Measurements from ENCODE around the gene TSPAN5.
A peak's percentile ranks its signal among the peaks of the same experiment; 100 is the strongest.
"Not testable (repeated sequence)": the region's sequence is repeated elsewhere in the genome, so short reads cannot be mapped to it uniquely, and the experiment has no call there.

The TSPAN5 gene

DNA sequence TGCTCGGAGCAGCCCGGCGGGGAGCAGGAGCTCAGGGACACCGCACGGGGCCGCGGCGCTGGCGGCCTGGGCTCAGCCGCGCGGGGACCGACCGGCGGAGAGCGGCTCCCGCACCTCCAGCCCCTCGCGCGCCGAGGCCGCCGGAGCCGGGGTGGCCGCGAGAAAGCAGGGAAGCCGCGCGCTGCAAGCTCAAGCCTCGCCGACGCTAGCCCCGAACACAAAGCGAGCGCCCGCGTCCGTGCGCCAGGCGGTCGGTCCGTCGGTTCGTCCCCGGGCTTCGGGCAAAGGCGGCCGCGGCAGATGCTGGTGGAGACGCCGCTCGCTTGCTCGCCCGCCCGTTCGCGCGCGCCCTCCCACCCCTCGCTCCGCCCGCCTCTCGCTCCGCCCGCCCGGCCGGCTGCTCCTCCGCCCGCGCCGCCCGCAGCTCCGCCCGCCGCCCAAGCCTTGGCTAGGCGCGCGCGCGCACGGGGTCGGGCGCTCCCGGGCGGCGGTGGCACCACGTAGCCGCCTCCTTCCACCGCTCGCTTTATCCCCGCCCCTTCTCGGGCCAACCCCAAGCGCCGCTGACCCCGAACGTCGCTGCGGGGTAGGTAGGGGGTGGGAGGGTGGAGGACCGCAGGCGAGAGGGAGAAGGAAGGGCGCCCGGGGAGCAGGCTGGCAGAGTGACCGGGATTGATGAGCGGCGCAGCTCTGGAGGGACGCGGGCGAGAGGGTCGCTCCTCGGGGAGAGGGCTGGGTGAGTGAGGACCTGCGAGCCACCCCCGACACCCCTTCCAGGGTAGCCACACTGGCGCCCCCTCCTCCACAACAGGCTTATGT, at the start of gene TSPAN5:
TSS of gene TSPAN5 (minus strand) at position 325 of the 819 bp plus-strand sequence.
- peak; percentile 60 to 71 for DNase-seq (ENCODE audit: low read depth in 2 of 2, low spot score in 1 of 2)

DNA sequence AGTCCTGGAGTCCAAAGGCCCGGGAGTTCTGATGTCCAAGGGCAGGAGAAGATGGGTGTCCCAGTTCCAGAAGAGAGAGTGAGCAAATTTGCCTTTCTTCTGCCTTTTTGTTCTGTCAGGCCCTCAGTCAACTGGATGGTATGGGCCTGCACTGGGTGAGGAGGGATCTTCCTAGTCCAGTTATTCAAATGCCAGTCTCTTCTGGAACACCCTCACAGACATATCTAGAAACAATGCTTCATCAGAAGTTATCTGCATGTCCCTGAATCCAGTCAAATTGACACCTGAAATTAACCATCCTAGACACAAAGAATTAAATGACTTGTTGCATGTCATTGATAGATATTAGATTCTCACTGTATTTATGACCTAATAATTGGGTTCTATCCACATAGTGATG, 48.5 kb upstream of the TSPAN5 start:
- DNase-seq (ENCODE audit: low read depth in 2 of 2, low spot score in 1 of 2), result no peak

- DNase-seq (ENCODE audit: low read depth in 2 of 2, low spot score in 1 of 2), result no peak
These were observed 47.9 kb upstream of the TSPAN5 start for GRCh38 chr4:98706200-98706813.

GRCh38 chr4:98705586-98705985, 47.2 kb upstream of the TSPAN5 start:
- not testable (repeated sequence) for DNase-seq (ENCODE audit: low read depth in 2 of 2, low spot score in 1 of 2)

DNA sequence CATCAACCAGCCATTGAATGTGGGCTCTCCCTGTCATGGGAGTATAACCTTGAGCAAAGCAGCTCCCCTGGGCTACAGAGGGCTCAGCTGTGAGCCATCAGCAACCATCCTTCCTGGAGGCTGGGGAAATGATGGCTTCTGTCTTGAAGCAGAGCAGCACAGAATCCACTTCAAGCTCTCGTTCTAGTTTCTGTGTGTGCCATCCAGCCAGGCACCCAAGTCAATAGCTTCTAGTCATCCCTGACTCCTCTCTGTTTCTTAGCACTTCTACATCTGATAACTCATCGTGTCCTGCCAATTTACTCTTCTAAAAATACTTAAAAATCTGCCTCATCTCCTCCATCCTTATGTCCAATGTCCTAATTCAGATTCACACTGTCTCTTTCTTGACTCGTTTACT, 42.2 kb upstream of the TSPAN5 start:
- DNase-seq (ENCODE audit: low read depth in 2 of 2, low spot score in 1 of 2), result no peak

DNA sequence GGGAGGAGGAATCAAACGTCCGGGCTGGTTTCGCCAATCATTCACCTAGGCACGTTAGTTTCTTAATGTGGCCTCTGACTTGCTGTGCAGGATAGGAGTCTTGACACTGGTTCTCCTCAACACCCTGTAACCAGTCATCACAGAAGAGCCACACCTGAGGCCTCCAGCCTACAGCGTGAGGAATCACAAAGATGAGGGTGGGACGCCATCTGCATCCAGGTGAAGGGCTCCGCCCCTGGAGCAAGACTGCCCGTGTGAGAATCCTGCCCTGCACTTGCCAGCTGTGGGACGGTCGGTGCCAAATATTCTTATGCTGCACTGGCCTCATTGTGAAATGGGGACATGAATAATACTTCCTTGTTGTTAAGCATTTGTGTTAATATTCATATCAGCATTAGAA, 35.7 kb upstream of the TSPAN5 start:
- no peak for DNase-seq (ENCODE audit: low read depth in 2 of 2, low spot score in 1 of 2)

DNA sequence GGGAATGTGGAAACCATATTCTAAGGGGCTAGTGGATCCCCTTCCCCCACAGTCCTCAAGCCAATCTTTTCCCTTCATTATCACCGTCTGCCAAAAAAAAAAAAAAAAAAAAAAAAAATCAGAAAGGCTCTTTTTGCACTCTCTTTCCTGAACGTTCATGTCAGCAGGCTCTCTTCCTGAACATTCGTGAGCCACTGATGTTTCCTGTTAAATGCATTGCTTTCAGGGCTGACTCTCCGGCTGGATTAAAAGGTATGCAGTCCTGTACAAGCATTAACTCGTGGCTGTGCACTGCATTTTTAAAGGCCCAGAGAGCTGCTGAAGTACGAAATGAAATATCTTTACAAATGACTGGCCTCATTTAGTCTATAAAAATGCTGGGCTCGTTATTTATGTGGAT, 34.0 kb upstream of the TSPAN5 start:
- DNase-seq (ENCODE audit: low read depth in 2 of 2, low spot score in 1 of 2), result no peak

- DNase-seq (ENCODE audit: low read depth in 2 of 2, low spot score in 1 of 2), result no peak
These were observed 33.2 kb upstream of the TSPAN5 start for GRCh38 chr4:98691588-98691987.

DNA sequence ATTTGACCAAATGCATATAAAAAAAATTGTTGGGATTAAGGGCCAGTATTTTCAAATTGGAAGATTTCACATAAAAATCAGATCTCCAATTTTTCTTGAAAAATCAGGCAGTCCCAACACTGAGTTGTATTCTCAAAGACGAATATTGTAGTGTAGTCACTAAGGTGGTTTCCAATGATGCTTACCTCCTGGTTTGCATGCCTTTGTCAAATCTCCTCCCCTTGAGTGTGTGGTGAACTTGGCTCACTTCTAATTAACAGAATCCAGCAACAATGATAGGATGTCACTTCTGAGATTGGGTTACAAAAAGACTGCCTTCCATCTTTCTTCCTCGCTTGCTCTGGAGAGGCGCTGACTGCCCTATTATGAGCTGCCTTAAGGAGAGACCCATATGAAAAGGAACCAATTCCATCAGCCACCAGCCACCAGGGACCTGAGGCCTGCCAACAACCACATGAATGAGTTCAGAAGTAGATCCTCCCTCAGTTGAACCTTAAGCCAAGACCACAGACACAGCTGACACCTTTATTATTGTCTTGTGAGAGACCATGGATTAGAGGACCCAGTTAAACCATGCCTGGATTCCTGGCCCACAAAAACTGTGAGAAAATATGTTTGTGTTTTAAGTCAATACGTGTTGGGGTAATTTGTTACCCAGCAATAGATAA, 31.2 kb upstream of the TSPAN5 start:
- no peak for DNase-seq (ENCODE audit: low read depth in 2 of 2, low spot score in 1 of 2)

- no peak for DNase-seq (ENCODE audit: low read depth in 2 of 2, low spot score in 1 of 2)
These were observed 30.2 kb upstream of the TSPAN5 start for GRCh38 chr4:98688411-98689290.

GRCh38 chr4:98687876-98688275, 29.5 kb upstream of the TSPAN5 start:
- no peak for DNase-seq (ENCODE audit: low read depth in 2 of 2, low spot score in 1 of 2)

DNA sequence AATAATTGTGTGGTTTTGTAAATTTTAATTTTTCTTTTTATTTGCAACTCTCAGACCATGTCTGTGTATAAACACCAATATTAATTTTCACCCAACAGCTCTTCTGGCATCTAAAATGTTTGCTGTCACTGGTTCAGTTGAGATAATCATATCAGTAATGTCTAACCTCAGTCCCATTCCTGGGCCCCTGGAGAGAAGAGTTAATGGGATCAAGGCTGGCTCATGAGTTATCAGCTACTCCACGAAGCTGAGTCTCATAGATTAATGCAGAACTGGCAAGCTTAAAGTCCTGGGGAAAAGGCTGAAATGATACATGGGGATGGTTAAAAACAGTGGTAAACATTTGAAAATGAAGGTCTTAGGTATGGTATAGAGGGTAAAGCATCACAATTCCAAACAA, 28.4 kb upstream of the TSPAN5 start:
- no peak for DNase-seq (ENCODE audit: low read depth in 2 of 2, low spot score in 1 of 2)

- no peak for DNase-seq (ENCODE audit: low read depth in 2 of 2, low spot score in 1 of 2)
These were observed 27.8 kb upstream of the TSPAN5 start for GRCh38 chr4:98686043-98686707.

- no peak for DNase-seq (ENCODE audit: low read depth in 2 of 2, low spot score in 1 of 2)
These were observed 27.0 kb upstream of the TSPAN5 start for GRCh38 chr4:98685225-98686042.

DNA sequence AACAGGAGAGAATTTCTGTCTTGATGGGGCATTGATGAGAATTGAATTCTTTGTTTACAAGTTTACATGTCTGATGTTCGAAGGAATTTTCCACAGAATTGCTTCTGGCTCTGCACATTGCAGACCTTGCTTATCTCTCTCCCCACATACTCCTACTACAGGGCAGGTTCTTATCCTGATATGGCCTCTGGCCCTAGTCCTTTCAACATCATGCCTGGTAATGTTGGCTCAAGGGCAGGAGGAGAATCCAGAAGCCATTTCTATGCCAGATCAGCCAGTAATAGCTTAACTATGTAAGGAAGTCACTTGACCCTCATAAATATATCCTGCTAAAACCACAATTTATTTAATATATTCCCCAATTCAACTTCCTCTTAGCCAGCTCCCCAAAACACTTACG, 24.3 kb upstream of the TSPAN5 start:
- DNase-seq (ENCODE audit: low read depth in 2 of 2, low spot score in 1 of 2), result no peak

DNA sequence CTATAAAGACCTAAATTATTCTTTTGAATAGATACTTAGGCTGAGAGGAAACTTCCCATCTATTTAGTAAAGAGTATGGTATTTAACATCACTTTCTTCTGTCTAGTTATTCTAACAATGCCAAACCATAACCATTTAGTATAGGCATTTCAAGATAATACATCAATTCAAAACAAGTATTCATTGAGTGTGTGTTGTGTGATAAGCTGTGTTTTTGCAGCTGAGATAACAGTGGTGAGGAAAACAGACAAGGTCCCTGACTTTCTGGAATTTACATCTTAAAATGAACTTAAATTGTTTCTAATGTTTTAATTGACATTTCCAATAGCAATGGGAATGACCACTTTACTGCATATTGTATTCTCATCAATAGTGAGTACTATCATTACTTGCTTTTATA, 22.4 kb upstream of the TSPAN5 start:
- no peak for DNase-seq (ENCODE audit: low read depth in 2 of 2, low spot score in 1 of 2)

DNA sequence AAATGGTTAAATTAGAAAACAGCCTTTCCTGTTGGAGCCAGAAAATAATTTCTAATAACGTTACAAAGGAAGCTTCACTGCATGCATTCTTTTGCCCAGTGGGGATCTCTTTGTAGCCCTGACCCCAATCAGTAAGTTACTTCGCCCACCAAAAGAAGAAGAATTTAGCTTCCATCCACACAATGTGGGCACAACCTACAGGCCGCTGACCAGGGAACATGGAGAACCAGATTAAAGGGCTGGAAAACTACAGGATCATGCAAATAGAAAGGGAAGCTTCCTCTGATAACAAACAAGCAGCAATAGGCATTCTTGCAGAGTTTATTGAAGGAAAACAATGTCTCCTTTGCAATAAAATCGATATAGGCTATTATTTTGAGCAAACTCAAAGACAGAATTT, 21.3 kb upstream of the TSPAN5 start:
- DNase-seq (ENCODE audit: low read depth in 2 of 2, low spot score in 1 of 2), result no peak

DNA sequence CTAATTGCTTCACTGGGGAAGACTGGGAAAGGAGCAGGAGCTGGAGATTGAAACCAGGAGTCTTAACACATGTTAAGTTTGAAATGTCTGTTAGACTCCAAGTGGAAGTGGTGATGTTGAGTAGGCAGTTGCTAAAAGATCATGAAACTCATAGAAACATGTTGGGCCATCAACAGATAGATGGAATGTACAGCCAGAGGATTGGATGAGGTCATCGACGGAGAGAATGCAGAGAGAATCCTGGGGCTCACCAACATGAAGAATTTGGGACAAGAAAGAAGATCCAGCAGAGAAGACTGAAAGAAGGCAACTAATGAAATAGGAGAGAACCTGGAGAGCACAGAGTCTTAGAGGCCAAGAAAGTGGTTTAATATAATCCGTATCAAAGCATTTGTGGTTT, 19.4 kb upstream of the TSPAN5 start:
- no peak for DNase-seq (ENCODE audit: low read depth in 2 of 2, low spot score in 1 of 2)

DNA sequence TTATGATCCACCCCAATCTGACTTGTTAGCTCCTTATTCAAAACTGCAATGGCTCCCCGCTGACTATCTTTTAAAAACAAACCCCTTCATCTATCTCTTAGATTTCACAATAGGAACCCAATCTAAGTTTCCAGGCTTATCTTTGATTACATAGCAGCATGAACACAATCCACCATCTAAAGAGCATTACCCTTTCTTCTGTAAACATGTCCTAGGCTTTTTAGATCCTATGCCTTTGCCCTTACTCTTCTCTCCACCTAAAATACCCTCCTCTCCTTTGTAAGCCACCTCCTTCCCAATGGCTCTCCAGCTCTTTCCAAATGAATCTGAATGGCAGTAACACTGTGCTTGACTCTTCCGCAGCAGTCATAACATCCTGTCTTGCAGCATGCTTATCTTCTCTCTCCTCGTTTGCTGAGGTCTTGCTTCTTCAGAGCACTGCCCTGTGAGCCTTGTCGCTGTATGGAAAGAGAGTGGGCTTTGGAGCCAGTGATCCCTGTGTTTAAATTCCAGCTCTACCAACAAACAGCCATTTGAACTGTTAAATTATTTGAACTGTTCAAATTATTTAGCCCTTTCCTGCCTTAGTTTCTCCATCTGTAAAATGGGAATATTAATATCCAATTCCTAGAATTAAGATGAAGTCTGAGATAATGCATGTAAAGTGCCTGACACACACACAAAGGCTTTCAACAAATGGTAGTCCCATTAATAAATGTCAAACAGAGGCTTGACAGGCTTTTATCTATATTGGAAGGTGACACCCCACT, 16.2 kb upstream of the TSPAN5 start:
- DNase-seq (ENCODE audit: low read depth in 2 of 2, low spot score in 1 of 2), result no peak
